Measurements from ENCODE around the gene AGAP1.

AGAP1 gene

GRCh38 chr2:235935773-235936172, 441.9 kb downstream of the AGAP1 start:
- Histone ChIP-seq H3K4me3 (ENCODE audit: low read length in 2 of 2) (no peak overlapping the region), H3K27ac (ENCODE audit: low read depth in 2 of 2, low read length in 2 of 2) (no peak overlapping the region), H3K4me1 (ENCODE audit: control insufficient read depth in 2 of 2, insufficient read depth in 2 of 2, low read length in 2 of 2) (no peaks in the 10 kb centered on the region), H3K27me3 (ENCODE audit: control insufficient read depth in 2 of 2, insufficient read depth in 2 of 2, low read length in 2 of 2) (no peaks in the 10 kb centered on the region), H3K9ac (ENCODE audit: low read depth in 1 of 2, low read length in 2 of 2) (no peak overlapping the region), H3K36me3 (ENCODE audit: control insufficient read depth in 2 of 2, insufficient read depth in 2 of 2, low read length in 2 of 2) (peaks cover 19 to 32% of the 10 kb centered on the region in 2 donors), H3K9me3 (ENCODE audit: control insufficient read depth in 2 of 2, low read length in 2 of 2) (no peaks in the 10 kb centered on the region)

GRCh38 chr2:235936493-235936892, 442.6 kb downstream of the AGAP1 start:
- no peaks in the 10 kb centered on the region for H3K9me3 ChIP-seq (ENCODE audit: control insufficient read depth in 2 of 2, low read length in 2 of 2)
- H3K36me3 ChIP-seq (ENCODE audit: control insufficient read depth in 2 of 2, insufficient read depth in 2 of 2, low read length in 2 of 2) = peaks cover 19 to 30% of the 10 kb centered on the region in 2 donors
- H3K4me1 ChIP-seq (ENCODE audit: control insufficient read depth in 2 of 2, insufficient read depth in 2 of 2, low read length in 2 of 2) = no peaks in the 10 kb centered on the region
- no peak overlapping the region for H3K27ac ChIP-seq (ENCODE audit: low read depth in 2 of 2, low read length in 2 of 2)
- no peak overlapping the region for H3K9ac ChIP-seq (ENCODE audit: low read depth in 1 of 2, low read length in 2 of 2)
- H3K4me3 ChIP-seq (ENCODE audit: low read length in 2 of 2) = no peak overlapping the region
- no peaks in the 10 kb centered on the region for H3K27me3 ChIP-seq (ENCODE audit: control insufficient read depth in 2 of 2, insufficient read depth in 2 of 2, low read length in 2 of 2)

- Histone ChIP-seq H3K27me3 (ENCODE audit: control insufficient read depth in 2 of 2, insufficient read depth in 2 of 2, low read length in 2 of 2) (no peaks in the 10 kb centered on the region), H3K4me3 (ENCODE audit: low read length in 2 of 2) (no peak overlapping the region), H3K36me3 (ENCODE audit: control insufficient read depth in 2 of 2, insufficient read depth in 2 of 2, low read length in 2 of 2) (peaks cover 13 to 29% of the 10 kb centered on the region in 2 donors)
Measured at GRCh38 chr2:235937087-235937486, 443.2 kb downstream of the AGAP1 start.

GRCh38 chr2:235937526-235937925, 443.7 kb downstream of the AGAP1 start:
- H3K27ac ChIP-seq (ENCODE audit: low read depth in 2 of 2, low read length in 2 of 2) = no peak overlapping the region
- no peak overlapping the region for H3K9ac ChIP-seq (ENCODE audit: low read depth in 1 of 2, low read length in 2 of 2)

More at GRCh38 chr2:235937087-235937486, 443.2 kb downstream of the AGAP1 start:
- Histone ChIP-seq H3K27ac (ENCODE audit: low read depth in 2 of 2, low read length in 2 of 2) (no peak overlapping the region), H3K9me3 (ENCODE audit: control insufficient read depth in 2 of 2, low read length in 2 of 2) (no peaks in the 10 kb centered on the region), H3K4me1 (ENCODE audit: control insufficient read depth in 2 of 2, insufficient read depth in 2 of 2, low read length in 2 of 2) (no peaks in the 10 kb centered on the region), H3K9ac (ENCODE audit: low read depth in 1 of 2, low read length in 2 of 2) (no peak overlapping the region)

GRCh38 chr2:235937936-235938335, 444.1 kb downstream of the AGAP1 start:
- Histone ChIP-seq H3K4me3 (ENCODE audit: low read length in 2 of 2) (no peak overlapping the region), H3K9ac (ENCODE audit: low read depth in 1 of 2, low read length in 2 of 2) (no peak overlapping the region), H3K9me3 (ENCODE audit: control insufficient read depth in 2 of 2, low read length in 2 of 2) (no peaks in the 10 kb centered on the region), H3K27me3 (ENCODE audit: control insufficient read depth in 2 of 2, insufficient read depth in 2 of 2, low read length in 2 of 2) (no peaks in the 10 kb centered on the region), H3K4me1 (ENCODE audit: control insufficient read depth in 2 of 2, insufficient read depth in 2 of 2, low read length in 2 of 2) (no peaks in the 10 kb centered on the region), H3K27ac (ENCODE audit: low read depth in 2 of 2, low read length in 2 of 2) (no peak overlapping the region), H3K36me3 (ENCODE audit: control insufficient read depth in 2 of 2, insufficient read depth in 2 of 2, low read length in 2 of 2) (peaks cover 11 to 24% of the 10 kb centered on the region in 2 donors)

More at GRCh38 chr2:235937526-235937925, 443.7 kb downstream of the AGAP1 start:
- no peaks in the 10 kb centered on the region for H3K9me3 ChIP-seq (ENCODE audit: control insufficient read depth in 2 of 2, low read length in 2 of 2)
- no peaks in the 10 kb centered on the region for H3K4me1 ChIP-seq (ENCODE audit: control insufficient read depth in 2 of 2, insufficient read depth in 2 of 2, low read length in 2 of 2)
- H3K36me3 ChIP-seq (ENCODE audit: control insufficient read depth in 2 of 2, insufficient read depth in 2 of 2, low read length in 2 of 2) = peaks cover 11 to 25% of the 10 kb centered on the region in 2 donors
- no peak overlapping the region for H3K4me3 ChIP-seq (ENCODE audit: low read length in 2 of 2)
- no peaks in the 10 kb centered on the region for H3K27me3 ChIP-seq (ENCODE audit: control insufficient read depth in 2 of 2, insufficient read depth in 2 of 2, low read length in 2 of 2)

GRCh38 chr2:235938611-235939010, 444.8 kb downstream of the AGAP1 start:
- no peaks in the 10 kb centered on the region for H3K27me3 ChIP-seq (ENCODE audit: control insufficient read depth in 2 of 2, insufficient read depth in 2 of 2, low read length in 2 of 2)
- peaks cover 11 to 24% of the 10 kb centered on the region in 2 donors for H3K36me3 ChIP-seq (ENCODE audit: control insufficient read depth in 2 of 2, insufficient read depth in 2 of 2, low read length in 2 of 2)
- H3K4me1 ChIP-seq (ENCODE audit: control insufficient read depth in 2 of 2, insufficient read depth in 2 of 2, low read length in 2 of 2) = no peaks in the 10 kb centered on the region
- H3K4me3 ChIP-seq (ENCODE audit: low read length in 2 of 2) = no peak overlapping the region
- H3K9me3 ChIP-seq (ENCODE audit: control insufficient read depth in 2 of 2, low read length in 2 of 2) = no peaks in the 10 kb centered on the region
- H3K9ac ChIP-seq (ENCODE audit: low read depth in 1 of 2, low read length in 2 of 2) = no peak overlapping the region
- no peak overlapping the region for H3K27ac ChIP-seq (ENCODE audit: low read depth in 2 of 2, low read length in 2 of 2)

GRCh38 chr2:235939471-235939870, 445.6 kb downstream of the AGAP1 start:
- Histone ChIP-seq H3K4me1 (ENCODE audit: control insufficient read depth in 2 of 2, insufficient read depth in 2 of 2, low read length in 2 of 2) (no peaks in the 10 kb centered on the region), H3K4me3 (ENCODE audit: low read length in 2 of 2) (no peak overlapping the region), H3K9ac (ENCODE audit: low read depth in 1 of 2, low read length in 2 of 2) (no peak overlapping the region), H3K9me3 (ENCODE audit: control insufficient read depth in 2 of 2, low read length in 2 of 2) (no peaks in the 10 kb centered on the region), H3K27ac (ENCODE audit: low read depth in 2 of 2, low read length in 2 of 2) (no peak overlapping the region), H3K36me3 (ENCODE audit: control insufficient read depth in 2 of 2, insufficient read depth in 2 of 2, low read length in 2 of 2) (peaks cover 11 to 18% of the 10 kb centered on the region in 2 donors), H3K27me3 (ENCODE audit: control insufficient read depth in 2 of 2, insufficient read depth in 2 of 2, low read length in 2 of 2) (no peaks in the 10 kb centered on the region)

GRCh38 chr2:235940330-235940729, 446.5 kb downstream of the AGAP1 start:
- Histone ChIP-seq H3K4me1 (ENCODE audit: control insufficient read depth in 2 of 2, insufficient read depth in 2 of 2, low read length in 2 of 2) (no peaks in the 10 kb centered on the region), H3K9ac (ENCODE audit: low read depth in 1 of 2, low read length in 2 of 2) (no peak overlapping the region), H3K27me3 (ENCODE audit: control insufficient read depth in 2 of 2, insufficient read depth in 2 of 2, low read length in 2 of 2) (no peaks in the 10 kb centered on the region), H3K36me3 (ENCODE audit: control insufficient read depth in 2 of 2, insufficient read depth in 2 of 2, low read length in 2 of 2) (peaks cover 11 to 17% of the 10 kb centered on the region in 2 donors), H3K4me3 (ENCODE audit: low read length in 2 of 2) (no peak overlapping the region), H3K9me3 (ENCODE audit: control insufficient read depth in 2 of 2, low read length in 2 of 2) (no peaks in the 10 kb centered on the region), H3K27ac (ENCODE audit: low read depth in 2 of 2, low read length in 2 of 2) (no peak overlapping the region)

- H3K9me3 ChIP-seq (ENCODE audit: control insufficient read depth in 2 of 2, low read length in 2 of 2) = no peaks in the 10 kb centered on the region
- H3K4me3 ChIP-seq (ENCODE audit: low read length in 2 of 2) = no peak overlapping the region
- H3K9ac ChIP-seq (ENCODE audit: low read depth in 1 of 2, low read length in 2 of 2) = no peak overlapping the region
- no peak overlapping the region for H3K27ac ChIP-seq (ENCODE audit: low read depth in 2 of 2, low read length in 2 of 2)
- H3K4me1 ChIP-seq (ENCODE audit: control insufficient read depth in 2 of 2, insufficient read depth in 2 of 2, low read length in 2 of 2) = no peaks in the 10 kb centered on the region
- H3K36me3 ChIP-seq (ENCODE audit: control insufficient read depth in 2 of 2, insufficient read depth in 2 of 2, low read length in 2 of 2) = peaks cover 0 to 5% of the 10 kb centered on the region in 2 donors
- no peaks in the 10 kb centered on the region for H3K27me3 ChIP-seq (ENCODE audit: control insufficient read depth in 2 of 2, insufficient read depth in 2 of 2, low read length in 2 of 2)
Measured at GRCh38 chr2:235944591-235944990, 450.7 kb downstream of the AGAP1 start.

GRCh38 chr2:235945608-235946140, 451.8 kb downstream of the AGAP1 start:
- Histone ChIP-seq H3K27ac (ENCODE audit: low read depth in 2 of 2, low read length in 2 of 2) (no peak overlapping the region), H3K9ac (ENCODE audit: low read depth in 1 of 2, low read length in 2 of 2) (no peak overlapping the region), H3K4me3 (ENCODE audit: low read length in 2 of 2) (no peak overlapping the region), H3K4me1 (ENCODE audit: control insufficient read depth in 2 of 2, insufficient read depth in 2 of 2, low read length in 2 of 2) (no peaks in the 10 kb centered on the region), H3K27me3 (ENCODE audit: control insufficient read depth in 2 of 2, insufficient read depth in 2 of 2, low read length in 2 of 2) (no peaks in the 10 kb centered on the region), H3K9me3 (ENCODE audit: control insufficient read depth in 2 of 2, low read length in 2 of 2) (no peaks in the 10 kb centered on the region), H3K36me3 (ENCODE audit: control insufficient read depth in 2 of 2, insufficient read depth in 2 of 2, low read length in 2 of 2) (peaks cover 0 to 5% of the 10 kb centered on the region in 2 donors)

All from mucosa of rectum (tissue), 2 donors.